ENCODE measurements around the gene GNG13. TPM values are rescaled to one million over a fixed set of nuclear protein-coding genes. Genes with fewer than 3 reads are reported as not detected.

The GNG13 gene
- total and polyA plus RNA-seq, 12 donors, result not detected

GRCh38 chr16:763369-764183 lies 37.0 kb downstream of the GNG13 start:
- no peak for DNase-seq
- Histone ChIP-seq H3K27ac (no peak overlapping the region), H3K9me3 (replicated peaks in 1 of 3) (no peaks in the 10 kb centered on the region), H3K4me3 (no peak overlapping the region), H3K4me1 (replicated peaks in 1 of 2) (no peaks in the 10 kb centered on the region), H3K36me3 (replicated peaks in 1 of 2) (no peaks in the 10 kb centered on the region), H3K27me3 (no peaks in the 10 kb centered on the region)
- 33 to 76% (median 74%) methylated on average over 3 to 21 of the region's 21 CpGs for WGBS, 4 donors
- TF ChIP-seq POLR2A (IDR thresholded peaks at IDR 0.05) (no peak), CTCF (IDR thresholded peaks at IDR 0.05) (no peak)
- intact Hi-C loops (cut with DNase I), result no loop called here

DNA sequence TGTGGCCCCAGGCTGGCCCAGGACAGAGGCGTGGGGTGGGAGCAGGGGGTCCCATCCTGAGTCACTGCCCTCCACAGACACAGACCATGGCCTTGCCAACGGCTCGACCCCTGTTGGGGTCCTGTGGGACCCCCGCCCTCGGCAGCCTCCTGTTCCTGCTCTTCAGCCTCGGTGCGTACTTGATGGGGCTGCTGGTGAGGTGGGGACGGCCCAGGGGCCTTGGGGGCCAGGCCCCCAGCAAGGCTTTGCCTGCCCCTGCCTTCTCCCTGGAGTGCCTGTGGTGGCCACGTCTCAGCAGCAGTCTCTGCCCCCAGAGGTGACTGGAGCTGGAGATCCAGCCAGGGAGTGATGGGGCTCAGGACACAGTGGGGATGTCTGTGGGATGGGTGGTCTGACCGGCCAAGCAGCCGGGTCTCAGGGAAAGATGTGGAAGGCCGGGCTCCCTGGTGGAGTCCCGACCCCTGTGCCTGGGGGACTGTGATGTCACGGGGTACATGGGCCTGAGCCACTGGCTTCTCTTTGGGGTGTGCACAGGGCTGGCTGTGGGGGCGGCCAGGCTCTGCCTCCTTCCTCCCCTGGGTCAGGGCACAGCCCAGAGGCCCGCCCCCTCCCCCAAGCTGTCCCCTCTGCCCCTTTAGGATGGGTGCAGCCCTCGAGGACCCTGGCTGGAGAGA lies 37.8 kb downstream of the GNG13 start:
- no peak for DNase-seq
- no peak overlapping the region for H3K4me3 ChIP-seq
- no peaks in the 10 kb centered on the region for H3K27me3 ChIP-seq
- H3K27ac ChIP-seq, result no peak overlapping the region
- intact Hi-C loops (cut with DNase I), result no loop called here
- no peaks in the 10 kb centered on the region for H3K36me3 ChIP-seq (replicated peaks in 1 of 2)
- no peak for TF ChIP-seq CTCF (IDR thresholded peaks at IDR 0.05)
- TF ChIP-seq POLR2A (IDR thresholded peaks at IDR 0.05), result no peak
- no peaks in the 10 kb centered on the region for H3K9me3 ChIP-seq (replicated peaks in 1 of 3)
- no peaks in the 10 kb centered on the region for H3K4me1 ChIP-seq (replicated peaks in 1 of 2)
- WGBS, 4 donors, result 65 to 89% (median 70%) methylated on average over 5 to 17 of the region's 17 CpGs

DNA sequence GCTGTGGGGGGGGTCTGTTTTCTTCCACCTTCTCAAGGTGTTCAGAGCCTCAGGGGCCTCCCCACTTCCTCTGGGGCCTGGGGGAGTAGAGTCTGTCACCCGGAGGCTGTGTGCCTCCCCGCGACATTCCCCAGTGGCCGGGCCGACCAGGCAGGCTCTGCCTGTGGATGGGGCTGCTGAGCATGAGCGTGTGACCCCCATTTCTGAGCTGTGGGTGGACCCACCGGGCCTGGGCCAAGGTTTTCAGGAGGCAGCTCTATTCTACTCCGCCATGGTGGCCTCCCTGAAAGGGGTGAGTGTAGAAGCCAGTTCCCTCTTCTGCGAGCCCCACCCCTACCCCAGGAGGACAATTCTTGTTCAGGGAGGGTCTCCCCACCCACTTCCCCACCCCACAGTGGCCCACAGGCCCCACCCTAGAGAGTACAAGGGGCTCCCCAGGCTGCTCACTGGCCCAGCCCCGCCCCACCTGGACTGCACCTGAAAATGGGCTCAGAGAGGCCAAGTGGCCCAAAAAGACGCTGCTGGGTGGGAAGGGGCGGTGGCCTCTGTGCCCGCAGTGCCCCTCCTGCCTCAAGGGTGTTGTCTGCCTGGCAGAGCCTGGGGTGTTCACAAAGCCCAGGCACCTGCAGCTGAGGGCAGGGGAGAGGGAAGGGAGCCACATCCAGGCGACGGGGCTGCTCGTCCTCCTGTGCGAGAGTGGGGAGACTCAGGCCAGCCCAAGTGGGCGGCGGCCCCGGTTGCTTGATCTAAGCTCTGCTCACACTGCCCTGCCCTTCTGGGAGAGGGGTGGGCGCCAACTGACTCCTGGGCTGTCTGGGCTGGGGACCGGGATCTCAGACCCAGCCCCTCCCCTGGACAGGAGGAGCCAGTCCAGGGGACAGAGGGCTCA lies 38.7 kb downstream of the GNG13 start:
- Histone ChIP-seq H3K4me1 (replicated peaks in 1 of 2) (no peaks in the 10 kb centered on the region), H3K36me3 (replicated peaks in 1 of 2) (no peaks in the 10 kb centered on the region), H3K9me3 (replicated peaks in 1 of 3) (no peaks in the 10 kb centered on the region), H3K27me3 (no peaks in the 10 kb centered on the region), H3K4me3 (no peak overlapping the region), H3K27ac (no peak overlapping the region)
- TF ChIP-seq POLR2A (IDR thresholded peaks at IDR 0.05) (no peak), CTCF (IDR thresholded peaks at IDR 0.05) (no peak)
- DNase-seq, result no peak
- intact Hi-C loops (cut with DNase I), result no loop called here
- WGBS, 4 donors, result 72 to 90% (median 74%) methylated on average over 7 to 22 of the region's 22 CpGs

Measured in adrenal gland (tissue), 12 donors.